Fibroblast of skin of scalp (primary cell): Measurements from ENCODE around the gene EVI2B. TPM values are rescaled to one million over a fixed set of nuclear protein-coding genes. Genes with fewer than 3 reads are reported as not detected.
"Not testable (repeated sequence)": the region's sequence is repeated elsewhere in the genome, so short reads cannot be mapped to it uniquely, and the experiment has no call there.

ENCODE experiments used
- DNase-seq: peaks from one replicate; pipeline ENCODE4 v3.0.0-alpha.2; 2013
- polyA plus RNA-seq, 2 experiments: library from polyadenylated mRNA; unstranded; fragments of 120-200 nt; gene quantifications; one replicate each; pipeline ENCODE4 v1.2.1, GENCODE V29; 2013; ENCODE audit not compliant: insufficient read length in 2 of 2

The EVI2B gene, protein sequence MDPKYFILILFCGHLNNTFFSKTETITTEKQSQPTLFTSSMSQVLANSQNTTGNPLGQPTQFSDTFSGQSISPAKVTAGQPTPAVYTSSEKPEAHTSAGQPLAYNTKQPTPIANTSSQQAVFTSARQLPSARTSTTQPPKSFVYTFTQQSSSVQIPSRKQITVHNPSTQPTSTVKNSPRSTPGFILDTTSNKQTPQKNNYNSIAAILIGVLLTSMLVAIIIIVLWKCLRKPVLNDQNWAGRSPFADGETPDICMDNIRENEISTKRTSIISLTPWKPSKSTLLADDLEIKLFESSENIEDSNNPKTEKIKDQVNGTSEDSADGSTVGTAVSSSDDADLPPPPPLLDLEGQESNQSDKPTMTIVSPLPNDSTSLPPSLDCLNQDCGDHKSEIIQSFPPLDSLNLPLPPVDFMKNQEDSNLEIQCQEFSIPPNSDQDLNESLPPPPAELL
- not detected for polyA plus RNA-seq (2013, experiment 1 of 2; ENCODE audit: insufficient read length)
- 0.18 TPM for polyA plus RNA-seq (2013, experiment 2 of 2; ENCODE audit: insufficient read length)

DNA sequence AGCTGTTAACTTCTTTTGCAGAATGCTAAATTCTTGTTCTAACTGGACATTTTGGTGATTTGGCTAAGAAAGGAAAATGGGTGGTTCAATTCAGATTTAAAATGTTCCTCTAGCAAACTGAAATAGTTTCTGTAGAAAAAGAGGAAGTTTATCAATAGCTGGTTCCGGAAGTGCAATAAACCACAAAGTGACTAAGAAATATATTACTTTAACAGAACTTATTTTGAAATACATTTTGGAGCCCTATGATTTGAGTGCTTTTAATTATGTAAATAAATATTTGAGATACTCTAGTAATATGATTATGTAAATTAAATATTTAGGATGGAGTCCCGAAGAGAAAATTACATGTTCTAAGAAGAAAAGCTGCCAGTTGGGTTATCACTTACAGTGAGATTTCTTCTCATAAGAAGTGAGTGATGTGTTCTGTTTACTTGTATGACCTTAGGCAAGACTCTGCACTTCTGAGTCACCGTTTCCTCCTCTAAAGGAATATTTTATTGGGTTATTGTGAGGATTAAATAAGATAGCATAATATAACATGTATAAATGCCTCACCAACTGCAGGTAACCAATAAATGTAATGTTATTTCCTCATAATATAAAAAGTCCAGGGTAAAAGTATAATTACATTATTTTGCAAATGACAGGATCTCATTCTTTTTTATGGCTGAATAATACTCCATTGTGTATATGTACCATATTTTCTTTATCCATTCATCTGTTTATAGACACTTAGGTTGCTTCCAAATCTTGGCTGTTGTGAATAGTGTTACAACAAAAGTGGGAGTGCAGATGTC lies at the start of gene EVI2B:
Gene EVI2B, minus strand, starts transcription at position 73 of the 800 bp plus-strand sequence. CDS start 8,445 bp downstream, outside the sequence.
- DNase-seq: no peak

DNA sequence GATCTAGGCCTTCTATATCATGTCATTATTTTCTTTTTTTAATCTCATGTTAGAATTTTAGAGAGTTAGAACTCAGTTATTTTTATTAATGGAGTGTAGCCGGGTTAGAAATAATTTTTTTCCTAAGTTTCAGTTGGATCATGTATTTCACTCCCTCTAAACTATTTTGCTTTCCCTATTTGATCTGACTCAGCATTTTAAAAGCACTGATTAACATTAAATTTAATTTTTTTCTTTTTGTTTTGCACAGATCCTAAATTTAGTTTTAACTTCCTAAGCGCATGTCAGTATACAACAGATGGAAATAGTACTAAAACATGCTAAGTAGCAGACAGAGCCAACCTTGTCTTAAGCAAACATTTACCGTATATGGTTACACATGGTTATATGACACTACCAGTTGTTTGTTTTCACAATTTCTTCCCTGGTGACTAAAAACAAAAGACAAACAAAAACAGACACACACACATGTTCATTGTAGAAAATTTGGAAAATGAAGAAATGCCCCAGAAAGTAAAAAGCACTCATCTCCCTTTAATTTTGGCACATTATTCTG lies 44.1 kb upstream of the EVI2B start:
- DNase-seq: no peak

DNA sequence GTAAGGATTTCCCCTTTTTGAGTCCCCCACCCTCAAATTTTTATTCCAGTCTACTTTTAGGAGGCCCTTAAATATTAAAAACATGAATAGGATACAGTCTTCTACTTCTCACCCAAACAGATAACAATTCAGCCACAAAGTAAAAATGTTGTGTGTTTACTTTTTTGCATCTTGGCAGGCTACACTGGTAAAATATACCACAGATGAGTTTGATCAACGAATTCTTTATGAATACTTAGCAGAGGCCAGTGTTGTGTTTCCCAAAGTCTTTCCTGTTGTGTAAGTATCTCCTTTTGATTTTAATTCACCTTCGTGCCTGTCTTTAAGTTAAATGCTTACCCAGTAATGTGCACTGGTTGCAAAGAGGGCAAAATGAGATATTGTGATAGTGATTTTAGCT lies 43.2 kb upstream of the EVI2B start:
- DNase-seq: no peak

DNA sequence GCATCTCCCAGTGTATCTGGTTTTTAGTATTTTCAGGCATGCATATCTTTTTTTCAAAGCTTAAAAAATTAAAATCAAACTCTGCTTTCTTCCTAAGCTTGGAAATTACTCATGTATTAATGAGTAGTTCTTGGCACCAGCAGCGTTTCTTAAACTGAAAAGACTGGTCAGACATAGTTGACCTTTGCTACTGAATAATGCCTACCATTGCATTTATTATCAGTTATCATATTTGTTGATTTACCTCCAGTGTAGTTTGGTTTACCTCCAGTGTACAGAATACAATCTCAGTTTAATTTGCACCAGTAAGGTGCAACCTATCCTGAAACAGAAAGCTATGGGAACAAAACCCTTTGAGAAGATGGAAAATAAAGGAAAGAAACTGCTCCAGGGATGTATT lies 42.1 kb upstream of the EVI2B start:
- DNase-seq: no peak

DNA sequence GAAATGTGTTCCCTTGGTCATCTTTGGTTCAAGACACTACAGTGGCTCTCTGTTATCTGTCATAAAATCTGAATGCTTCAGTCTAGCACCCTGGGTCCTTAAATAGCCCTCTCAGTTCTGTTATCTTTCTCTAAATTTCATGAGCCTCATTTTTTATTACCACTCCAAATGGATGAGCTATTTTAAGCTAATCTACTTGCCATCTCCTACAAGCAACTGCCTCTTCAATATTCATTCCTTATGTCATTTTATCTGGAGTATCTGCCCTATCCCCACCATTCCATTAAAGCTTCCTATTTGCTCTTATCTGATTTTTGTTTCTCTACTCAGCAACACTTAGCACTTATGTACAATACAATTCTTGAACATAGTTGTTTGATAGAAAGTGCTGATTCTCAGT lies 35.6 kb upstream of the EVI2B start:
- no peak for DNase-seq

DNA sequence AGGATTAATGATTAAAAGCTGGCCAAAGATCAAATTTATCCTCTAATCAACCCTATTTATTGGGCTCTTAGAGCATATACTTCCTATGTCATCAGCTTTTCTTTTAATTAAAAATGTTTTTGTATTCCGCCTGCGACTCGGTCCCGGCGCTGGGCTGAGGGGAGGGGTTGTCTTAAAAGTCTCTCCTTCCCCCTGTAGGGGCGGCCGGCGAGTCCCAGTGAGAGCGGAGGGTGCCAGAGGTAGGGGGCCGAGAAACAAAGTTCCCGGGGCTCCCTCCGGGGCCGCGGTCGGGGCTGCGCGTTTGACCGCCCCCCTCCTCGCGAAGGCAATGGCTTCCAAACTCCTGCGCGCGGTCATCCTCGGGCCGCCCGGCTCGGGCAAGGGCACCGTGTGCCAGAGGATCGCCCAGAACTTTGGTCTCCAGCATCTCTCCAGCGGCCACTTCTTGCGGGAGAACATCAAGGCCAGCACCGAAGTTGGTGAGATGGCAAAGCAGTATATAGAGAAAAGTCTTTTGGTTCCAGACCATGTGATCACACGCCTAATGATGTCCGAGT lies 31.4 kb upstream of the EVI2B start:
- not testable (repeated sequence) for DNase-seq

DNA sequence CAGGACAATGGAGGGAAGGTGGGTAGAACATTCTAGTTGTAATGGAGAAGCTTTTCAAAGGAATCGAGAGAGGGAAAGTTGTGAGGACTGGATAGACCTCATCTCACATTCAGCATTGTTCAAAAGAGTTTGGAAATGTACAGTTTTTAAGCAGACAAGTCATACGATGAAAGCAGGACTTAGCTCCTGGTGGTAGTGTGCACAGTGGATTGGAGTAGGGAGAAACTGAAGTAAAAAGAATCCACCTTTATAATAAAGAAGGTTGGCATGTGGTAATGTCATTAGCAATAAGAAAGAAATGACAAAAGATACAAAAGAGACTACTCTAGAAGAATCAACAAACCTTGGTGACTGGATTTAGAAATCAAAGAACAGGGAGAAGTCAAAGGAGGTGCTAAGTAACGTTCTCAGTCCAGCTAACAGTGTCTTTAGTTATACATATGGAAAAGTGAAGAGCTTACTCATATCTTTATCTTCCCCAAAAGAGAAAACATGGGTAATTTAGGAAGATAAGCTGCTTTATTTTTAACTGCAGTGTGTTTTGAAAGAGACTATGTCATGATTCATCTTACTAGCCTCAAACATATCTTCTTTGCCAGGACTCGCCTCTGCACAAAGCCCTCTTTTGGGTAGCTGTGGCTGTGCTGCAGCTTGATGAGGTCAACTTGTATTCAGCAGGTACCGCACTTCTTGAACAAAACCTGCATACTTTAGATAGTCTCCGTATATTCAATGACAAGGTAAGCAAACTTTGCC lies 26.2 kb upstream of the EVI2B start:
- DNase-seq: peak; percentile 58

DNA sequence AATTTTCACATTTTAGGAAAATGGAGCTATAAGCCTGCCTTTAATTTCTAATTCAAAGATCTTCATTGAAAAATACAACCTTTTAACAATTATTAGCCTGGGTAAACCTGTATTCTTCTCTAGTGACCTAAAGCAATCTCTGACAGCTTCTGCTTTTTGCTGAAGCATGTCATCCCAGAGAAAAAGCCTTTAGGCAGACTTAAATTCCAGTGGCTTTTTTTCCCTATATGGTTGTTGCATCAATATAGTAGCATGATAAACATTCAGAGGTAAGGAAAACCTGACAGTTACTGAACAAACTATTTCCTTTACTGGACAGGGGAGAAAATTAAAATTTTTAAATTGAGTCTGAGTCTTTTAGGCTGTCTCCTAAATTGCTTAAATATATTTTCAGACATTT lies 15.4 kb upstream of the EVI2B start:
- DNase-seq: peak; percentile 55

DNA sequence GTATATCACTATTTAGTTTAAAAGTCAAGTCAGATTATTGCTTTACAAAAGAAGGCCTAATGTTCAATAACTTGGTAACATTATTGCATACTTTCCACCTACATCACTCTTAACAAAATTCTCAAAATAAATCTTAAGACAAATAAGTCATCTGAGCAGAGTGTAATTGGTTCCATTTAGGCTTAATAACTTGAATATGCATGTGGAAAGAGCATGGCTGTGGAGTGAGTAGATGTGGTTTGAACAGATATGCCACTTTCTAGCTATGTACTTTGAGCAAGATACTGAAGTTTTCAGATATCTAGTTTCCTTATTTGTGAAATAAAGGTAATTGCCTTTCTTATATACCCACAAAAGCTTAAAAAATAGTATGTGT lies 14.3 kb upstream of the EVI2B start:
- peak; percentile 70 for DNase-seq

DNA sequence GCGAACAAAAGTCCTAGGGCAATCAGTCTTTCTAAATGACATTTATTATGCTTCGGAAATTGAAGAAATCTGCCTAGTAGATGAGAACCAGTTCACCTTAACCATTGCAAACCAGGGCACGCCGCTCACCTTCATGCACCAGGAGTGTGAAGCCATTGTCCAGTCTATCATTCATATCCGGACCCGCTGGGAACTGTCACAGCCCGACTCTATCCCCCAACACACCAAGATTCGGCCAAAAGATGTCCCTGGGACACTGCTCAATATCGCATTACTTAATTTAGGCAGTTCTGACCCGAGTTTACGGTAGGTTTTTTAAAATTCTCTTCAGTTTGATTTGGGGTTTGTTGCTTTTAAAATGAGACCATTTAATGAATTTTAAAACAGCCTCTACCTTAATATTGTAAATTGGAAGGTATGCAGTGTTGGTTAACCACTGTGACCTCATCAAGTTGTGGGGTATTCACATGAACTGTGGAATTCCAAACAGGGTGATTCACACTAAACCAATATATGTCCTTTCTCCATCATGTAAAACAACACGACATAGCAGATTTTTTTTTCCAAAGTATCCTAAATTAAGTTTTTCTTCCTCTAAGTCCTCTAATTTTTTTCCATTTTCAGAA lies 13.8 kb upstream of the EVI2B start:
- DNase-seq: peak; percentile 93

DNA sequence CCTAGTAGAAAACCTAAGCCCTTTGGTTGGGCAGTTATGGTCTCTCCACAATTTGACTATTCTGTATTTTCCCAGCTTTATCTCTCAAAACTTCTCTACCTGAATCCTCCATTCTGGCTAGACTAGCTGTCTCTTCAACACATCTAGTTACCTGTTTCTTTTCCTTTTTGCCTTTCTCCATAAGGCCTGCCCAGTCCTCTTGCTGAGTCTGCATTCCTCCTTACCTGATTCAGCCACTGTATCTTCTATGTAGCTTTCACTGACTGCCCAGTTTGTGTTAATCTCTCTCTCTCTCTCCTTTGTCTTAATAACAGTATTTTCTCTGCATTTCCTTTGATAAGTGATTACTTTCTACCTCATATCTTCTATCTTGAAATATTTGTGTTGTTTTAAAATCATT lies 9.7 kb upstream of the EVI2B start:
- no peak for DNase-seq

DNA sequence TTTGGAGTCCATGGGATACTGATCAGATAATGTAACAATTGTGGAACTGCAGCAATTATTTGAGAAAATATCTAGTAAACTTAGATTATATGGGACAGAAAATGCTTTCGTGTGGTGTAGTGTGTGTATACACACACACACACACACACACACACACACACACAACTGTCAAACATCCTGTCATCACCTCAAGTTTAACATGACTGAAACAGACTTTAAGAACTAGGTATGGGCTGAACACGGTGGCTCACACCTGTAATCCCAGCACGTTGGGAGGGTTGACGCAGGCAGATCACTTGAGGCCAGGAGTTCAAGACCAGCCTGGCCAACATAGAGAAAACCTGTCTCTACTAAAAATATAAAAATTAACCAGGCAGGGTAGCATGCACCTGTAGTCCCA lies 8.1 kb upstream of the EVI2B start:
- DNase-seq: no peak

DNA sequence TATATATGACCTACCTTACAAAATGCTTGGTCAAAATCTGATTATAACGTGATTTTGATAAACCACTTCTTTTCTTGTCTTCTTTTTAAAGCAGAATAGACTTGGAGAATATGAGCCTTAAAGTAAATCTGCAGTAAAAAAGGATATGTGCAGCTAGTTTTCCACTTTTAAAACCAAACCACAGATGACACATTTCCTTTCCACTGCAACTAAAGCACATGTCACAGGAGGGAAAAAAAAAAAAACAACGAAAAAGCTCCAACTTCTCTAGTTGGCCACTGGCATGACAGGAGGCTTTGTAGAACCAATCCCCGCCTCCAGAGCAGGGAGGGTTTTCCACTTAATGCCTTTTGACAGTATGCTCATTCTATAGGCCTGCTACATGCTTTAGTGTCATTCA lies 7.6 kb upstream of the EVI2B start, which contains the start of gene EVI2A:
Gene EVI2A, minus strand, starts transcription at position 142 of the 400 bp plus-strand sequence. CDS start 2,609 bp downstream, outside the sequence.
- peak; percentile 83 for DNase-seq

DNA sequence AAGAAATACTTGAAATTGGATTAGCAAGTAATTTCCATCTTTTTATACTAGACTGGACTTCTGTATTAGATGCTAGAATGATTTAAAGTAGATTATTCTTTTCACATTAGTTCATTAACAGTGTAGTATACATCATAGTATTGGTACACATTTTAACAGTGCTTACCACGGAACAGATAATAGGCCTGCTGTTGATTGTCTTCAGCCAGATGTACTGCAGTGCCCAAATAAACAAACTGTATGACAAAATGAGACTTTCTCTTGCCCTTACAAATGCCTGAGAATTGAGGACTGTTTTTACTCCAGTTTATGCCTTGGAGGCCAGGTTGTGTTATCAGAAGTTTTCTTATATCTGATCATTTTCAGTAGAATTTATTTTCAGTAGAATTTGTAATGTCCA lies 6.9 kb upstream of the EVI2B start:
- no peak for DNase-seq

DNA sequence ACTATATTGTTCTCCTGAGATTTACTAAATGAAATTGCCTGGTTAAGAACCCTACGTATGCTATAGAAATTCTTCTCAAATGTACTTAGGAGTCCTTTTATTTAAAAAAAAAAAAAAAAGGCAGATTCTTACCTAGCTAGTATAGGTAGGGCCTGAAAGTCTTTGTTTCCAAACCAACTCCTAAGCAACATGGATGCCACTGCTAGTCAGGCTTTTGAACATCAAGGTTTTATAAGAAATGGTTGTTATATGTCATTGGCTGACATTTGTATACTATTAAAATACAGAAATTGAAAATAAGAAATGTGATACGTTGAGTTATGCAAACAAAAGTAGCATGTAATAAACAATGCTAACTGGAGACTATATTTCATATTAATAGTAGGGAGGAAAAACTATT lies 6.4 kb upstream of the EVI2B start:
- no peak for DNase-seq

DNA sequence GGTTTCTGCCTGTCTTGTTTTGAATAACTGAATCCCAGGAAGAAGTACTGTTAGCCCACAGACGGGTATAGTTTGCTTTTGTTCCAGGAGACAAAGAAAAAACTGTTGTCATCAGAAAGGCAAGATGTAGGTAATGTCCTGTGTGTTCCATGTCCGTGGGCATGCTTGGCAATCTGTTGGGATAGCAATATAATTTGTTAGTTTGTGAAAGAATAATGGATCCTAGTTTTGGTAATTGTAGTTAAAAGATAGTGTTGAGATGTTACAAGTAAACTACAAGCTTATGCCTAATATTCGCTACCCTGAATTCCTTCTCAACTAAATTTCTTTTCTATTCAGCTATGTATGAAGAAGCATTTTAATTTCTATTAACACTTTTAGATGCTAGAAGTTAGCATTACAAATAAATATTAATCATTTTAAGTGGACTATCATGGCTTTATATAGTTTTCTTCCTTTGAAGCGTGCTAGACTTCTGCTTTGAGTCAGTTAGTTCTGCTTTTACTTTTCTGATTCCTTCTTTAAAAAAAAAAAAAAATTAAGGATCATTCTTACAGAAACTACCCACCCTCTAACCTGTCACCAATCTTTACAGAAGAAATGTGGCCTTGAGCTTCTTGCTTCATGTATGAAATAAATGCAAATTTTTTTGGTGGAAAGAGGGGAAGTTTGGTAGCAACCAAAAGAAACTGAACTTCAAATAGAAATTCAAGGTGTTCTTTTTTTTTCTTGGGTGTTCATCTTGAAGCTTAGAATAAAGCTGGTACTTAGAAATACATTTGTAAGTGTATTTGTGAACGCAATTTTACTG lies 5.2 kb upstream of the EVI2B start:
- no peak for DNase-seq

DNA sequence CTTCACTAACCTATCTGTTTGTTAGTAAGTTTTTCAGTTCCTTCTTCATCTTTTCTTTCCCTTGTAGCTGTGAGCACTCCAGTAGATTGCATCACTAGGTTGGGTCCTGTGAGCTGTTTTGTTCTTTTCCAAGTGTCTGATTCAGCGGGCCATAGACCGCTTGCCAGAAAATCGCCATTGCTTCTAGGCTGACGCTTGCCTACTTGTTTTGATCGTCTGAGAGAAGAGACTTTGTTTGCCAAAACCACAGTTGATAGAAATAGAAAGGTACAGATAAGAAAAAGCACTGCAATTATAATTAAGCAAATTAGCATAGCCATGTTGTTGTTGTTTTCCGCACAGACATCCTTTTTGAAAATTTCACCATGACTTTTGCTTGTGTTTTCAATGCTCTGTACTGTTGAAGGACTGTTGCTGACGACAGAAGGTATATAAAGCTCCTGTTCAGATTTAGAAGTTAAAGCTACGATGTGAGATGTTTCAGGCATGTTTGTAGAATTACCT lies 4.5 kb upstream of the EVI2B start:
- DNase-seq: no peak

DNA sequence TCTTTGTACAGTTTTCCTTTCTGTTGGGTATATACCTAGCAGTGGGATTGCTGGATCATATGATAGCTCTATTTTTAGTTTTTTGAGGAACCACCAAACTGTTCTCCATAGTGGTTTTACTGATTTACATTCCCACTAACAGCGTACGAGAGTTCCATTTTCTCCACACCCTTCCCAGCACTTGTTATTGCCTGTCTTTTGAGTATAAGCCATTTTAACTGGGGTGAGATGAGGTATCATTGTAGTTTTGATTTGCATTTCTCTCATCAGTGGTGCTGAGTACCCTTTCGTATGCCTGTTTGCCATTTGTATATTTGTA lies 887 bp upstream of the EVI2B start:
- no peak for DNase-seq

DNA sequence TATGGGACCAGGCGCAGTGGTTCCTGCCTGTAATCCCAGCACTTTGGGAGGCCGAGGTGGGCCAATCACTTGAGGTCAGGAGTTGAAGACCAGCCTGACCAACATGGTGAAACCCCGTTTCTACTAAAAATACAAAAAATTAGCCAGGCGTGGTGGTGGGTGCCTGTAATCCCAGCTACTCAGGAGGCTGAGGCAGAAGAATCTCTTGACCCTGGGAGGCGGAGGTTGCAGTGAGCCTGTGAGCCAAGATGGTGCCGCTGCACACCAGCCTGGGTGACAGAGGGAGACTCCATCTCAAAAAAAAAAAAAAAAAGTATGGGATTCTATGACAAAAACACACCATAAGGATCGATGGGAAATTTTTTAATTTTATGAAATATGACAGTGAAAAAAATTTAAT lies 1.6 kb downstream of the EVI2B start:
- not testable (repeated sequence) for DNase-seq

DNA sequence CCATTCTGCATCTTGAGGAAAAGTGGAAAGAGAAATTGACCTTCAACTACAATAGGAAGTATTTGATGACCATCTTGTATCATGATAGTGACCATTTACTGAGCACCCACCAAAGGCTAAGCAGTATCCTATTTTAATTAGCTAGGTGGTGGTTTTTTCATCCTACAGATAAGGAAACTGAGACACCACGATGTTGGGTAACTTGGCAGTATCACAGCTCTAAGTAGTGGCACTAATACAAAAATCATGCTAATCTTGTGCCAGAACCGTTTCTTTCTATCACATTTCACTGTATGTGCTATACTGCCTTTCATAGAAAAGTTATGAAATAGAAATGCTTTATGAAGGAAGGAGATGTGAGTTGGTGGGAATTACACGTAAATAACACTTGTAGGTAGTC lies 2.3 kb downstream of the EVI2B start:
- no peak for DNase-seq

DNA sequence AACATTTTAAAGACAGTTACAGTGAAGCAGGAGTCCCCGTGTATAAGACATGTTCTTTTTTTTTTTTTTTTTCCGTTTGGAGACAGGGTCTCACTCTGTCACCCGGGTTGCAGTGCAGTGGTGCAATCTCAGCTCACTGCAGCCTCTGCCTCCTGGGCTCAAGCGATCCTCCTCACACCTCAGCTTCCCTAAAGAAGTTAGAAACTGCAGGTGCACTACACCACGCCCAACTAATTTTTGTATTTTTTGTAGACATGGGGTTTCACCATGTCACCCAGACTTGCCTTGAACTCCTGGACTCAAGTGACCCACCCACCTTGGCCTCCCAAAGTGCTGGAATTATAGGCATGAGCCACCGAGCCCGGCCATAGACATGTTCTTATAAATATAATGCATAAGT lies 3.0 kb downstream of the EVI2B start:
- no peak for DNase-seq
